ENCODE results near the gene MEF2D.

MEF2D gene

GRCh38 chr1:156485984-156486383 is 14.6 kb downstream of the MEF2D start:
- no peak for DNase-seq

GRCh38 chr1:156484480-156485058 is 16.0 kb downstream of the MEF2D start:
- DNase-seq, result no peak

- DNase-seq, result no peak
Observed at GRCh38 chr1:156483397-156483796, 17.2 kb downstream of the MEF2D start.

GRCh38 chr1:156482276-156482675 is 18.3 kb downstream of the MEF2D start:
- DNase-seq, result no peak

GRCh38 chr1:156481527-156481926 is 19.0 kb downstream of the MEF2D start:
- DNase-seq, result no peak

GRCh38 chr1:156480411-156481192 is 20.0 kb downstream of the MEF2D start:
- DNase-seq, result peak; percentile 65

GRCh38 chr1:156480016-156480370 is 20.6 kb downstream of the MEF2D start:
- DNase-seq, result peak; percentile 47

- DNase-seq, result no peak
Observed at GRCh38 chr1:156479093-156480015, 21.2 kb downstream of the MEF2D start.

GRCh38 chr1:156478250-156478627 is 22.3 kb downstream of the MEF2D start:
- no peak for DNase-seq

GRCh38 chr1:156477526-156478249 is 22.9 kb downstream of the MEF2D start:
- DNase-seq, result no peak

- no peak for DNase-seq
Observed at GRCh38 chr1:156476501-156477298, 23.9 kb downstream of the MEF2D start.

- no peak for DNase-seq
Observed at GRCh38 chr1:156475568-156476500, 24.7 kb downstream of the MEF2D start.

GRCh38 chr1:156474966-156475365 is 25.6 kb downstream of the MEF2D start:
- DNase-seq, result no peak

- DNase-seq, result no peak
Observed at GRCh38 chr1:156471496-156472490, 28.8 kb downstream of the MEF2D start.

GRCh38 chr1:156470473-156470872 is 30.1 kb downstream of the MEF2D start:
- DNase-seq, result no peak

GRCh38 chr1:156468693-156469345 is 31.8 kb downstream of the MEF2D start:
- DNase-seq, result no peak

- no peak for DNase-seq
Observed at GRCh38 chr1:156467906-156468305, 32.7 kb downstream of the MEF2D start.

GRCh38 chr1:156467385-156467784 is 33.2 kb downstream of the MEF2D start:
- DNase-seq, result no peak

GRCh38 chr1:156465747-156466365 is 34.7 kb downstream of the MEF2D start:
- DNase-seq, result peak; percentile 15

Measured in hematopoietic multipotent progenitor cell treated with erythropoietin and hydrocortisone succinate and interleukin-3 and kit ligand, for 8 days (in vitro differentiated cells).